ENCODE data around the gene USP9X. TPM values are rescaled to one million over a fixed set of nuclear protein-coding genes. Genes with fewer than 3 reads are reported as not detected.

USP9X gene
- total and polyA plus RNA-seq, 2 donors (not counting 3 experiments of a cell fraction or from before 2014, with no cell fraction given) = 13.7 to 66.8 TPM

DNA sequence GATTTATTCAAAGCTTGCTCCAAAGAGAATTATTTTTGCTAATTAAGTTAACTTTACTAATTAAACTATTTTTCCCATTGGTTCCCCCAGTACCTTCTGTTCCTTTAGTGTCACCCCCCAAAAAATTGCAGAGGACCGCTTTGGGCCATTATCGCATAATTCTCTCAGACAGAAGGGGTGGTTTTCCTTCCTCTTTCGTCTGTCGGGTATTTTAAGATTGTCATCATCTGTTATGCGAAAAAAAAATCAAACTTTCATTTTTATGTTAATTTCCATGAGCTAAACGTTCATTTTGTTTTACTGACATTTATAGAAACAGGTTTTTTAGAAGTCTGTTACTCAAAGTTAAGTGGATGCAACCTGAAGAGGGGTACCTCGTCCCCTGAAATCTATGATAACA, 172.6 kb downstream of the USP9X start:
- dilution Hi-C loops (cut with MboI; ENCODE audit: extremely low pct_ligation_motif_present, low sequenced_read_pairs) (no loop called here), intact Hi-C loops (cut with micrococcal nuclease) (no loop called here)
- DNase-seq (ENCODE audit: low read depth, low spot score) (no peak), FAIRE-seq (no peak)
- no peak overlapping the region for H3K4me2 ChIP-seq (ENCODE audit: insufficient read depth, low read length)
- H3K4me1 ChIP-seq (ENCODE audit: control insufficient read depth, extremely low read depth, insufficient read depth, low read length) = no peaks in the 10 kb centered on the region
- no peaks in the 10 kb centered on the region for H3K27me3 ChIP-seq (ENCODE audit: control insufficient read depth in 2 of 2, insufficient read depth in 2 of 2, low read length in 2 of 2)
- no peaks in the 10 kb centered on the region for H3K9me1 ChIP-seq (replicated peaks; ENCODE audit: control insufficient read depth, extremely low read depth, insufficient read depth, low read length)
- no peaks in the 10 kb centered on the region for H3K9me3 ChIP-seq (replicated peaks; ENCODE audit: control insufficient read depth, insufficient read depth, low read length)
- ChIA-PET POLR2A (no interaction called here), CTCF (no interaction called here)
- no peak overlapping the region for H3K27ac ChIP-seq (ENCODE audit: insufficient read depth, low read depth, low read length)
- H2AFZ ChIP-seq (ENCODE audit: low read depth, low read length) = no peak overlapping the region
- TF ChIP-seq MYC (IDR thresholded peaks at IDR 0.05; ENCODE audit: low read depth, low read length) (no peak), GATA2 (IDR thresholded peaks at IDR 0.05; ENCODE audit: insufficient read depth, insufficient read length, low read depth, low read length) (no peak), EZH2 (IDR thresholded peaks at IDR 0.05; ENCODE audit: borderline replicate concordance, low read depth, low read length, severe bottlenecking) (no peak), FOS (IDR thresholded peaks at IDR 0.05; ENCODE audit: borderline replicate concordance, insufficient read depth, low read length) (no peak), POLR2AphosphoS5 (IDR thresholded peaks at IDR 0.05; ENCODE audit: insufficient read depth, low read depth, low read length) (no peak)
- TF ChIP-seq, protein P1, sequence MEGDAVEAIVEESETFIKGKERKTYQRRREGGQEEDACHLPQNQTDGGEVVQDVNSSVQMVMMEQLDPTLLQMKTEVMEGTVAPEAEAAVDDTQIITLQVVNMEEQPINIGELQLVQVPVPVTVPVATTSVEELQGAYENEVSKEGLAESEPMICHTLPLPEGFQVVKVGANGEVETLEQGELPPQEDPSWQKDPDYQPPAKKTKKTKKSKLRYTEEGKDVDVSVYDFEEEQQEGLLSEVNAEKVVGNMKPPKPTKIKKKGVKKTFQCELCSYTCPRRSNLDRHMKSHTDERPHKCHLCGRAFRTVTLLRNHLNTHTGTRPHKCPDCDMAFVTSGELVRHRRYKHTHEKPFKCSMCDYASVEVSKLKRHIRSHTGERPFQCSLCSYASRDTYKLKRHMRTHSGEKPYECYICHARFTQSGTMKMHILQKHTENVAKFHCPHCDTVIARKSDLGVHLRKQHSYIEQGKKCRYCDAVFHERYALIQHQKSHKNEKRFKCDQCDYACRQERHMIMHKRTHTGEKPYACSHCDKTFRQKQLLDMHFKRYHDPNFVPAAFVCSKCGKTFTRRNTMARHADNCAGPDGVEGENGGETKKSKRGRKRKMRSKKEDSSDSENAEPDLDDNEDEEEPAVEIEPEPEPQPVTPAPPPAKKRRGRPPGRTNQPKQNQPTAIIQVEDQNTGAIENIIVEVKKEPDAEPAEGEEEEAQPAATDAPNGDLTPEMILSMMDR (IDR thresholded peaks at IDR 0.05; ENCODE audit: extremely low read depth in 1 of 2, insufficient read depth in 1 of 2, low read depth in 1 of 2, low read length in 2 of 2) = no peak
- TF ChIP-seq, protein P2, sequence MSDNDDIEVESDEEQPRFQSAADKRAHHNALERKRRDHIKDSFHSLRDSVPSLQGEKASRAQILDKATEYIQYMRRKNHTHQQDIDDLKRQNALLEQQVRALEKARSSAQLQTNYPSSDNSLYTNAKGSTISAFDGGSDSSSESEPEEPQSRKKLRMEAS (IDR thresholded peaks at IDR 0.05; ENCODE audit: insufficient read depth, insufficient read length) = no peak
- no peaks in the 10 kb centered on the region for H3K79me2 ChIP-seq (ENCODE audit: control insufficient read depth, insufficient read depth, low read length)
- H4K20me1 ChIP-seq (replicated peaks; ENCODE audit: control insufficient read depth, extremely low read depth, insufficient read depth, low read length) = no peaks in the 10 kb centered on the region
- H3K9ac ChIP-seq (replicated peaks; ENCODE audit: extremely low read depth, insufficient read depth, low read length) = no peak overlapping the region
- BruUV-seq (replicated peaks) = no TSS peak
- no peak overlapping the region for H3K4me3 ChIP-seq (replicated peaks in 1 of 3; ENCODE audit: insufficient read depth in 1 of 3, low read depth in 1 of 3, low read length in 3 of 3)
- no peaks in the 10 kb centered on the region for H3K36me3 ChIP-seq (ENCODE audit: control insufficient read depth in 2 of 2, extremely low read depth in 1 of 2, insufficient read depth in 2 of 2, low read length in 2 of 2)
